NCI-H2227 (cell line): ENCODE data around the gene MAST1.
"Not testable (repeated sequence)": the region's sequence is repeated elsewhere in the genome, so short reads cannot be mapped to it uniquely, and the experiment has no call there.

Source experiments
- DNase-seq: peaks from one replicate; lab custom pipeline; 2025; ENCODE audit not compliant: unreplicated experiment; lab: John Stamatoyannopoulos, UW

The MAST1 gene

GRCh38 chr19:12838182-12838885, at the start of gene MAST1:
Gene MAST1 (plus strand): TSS chr19:12838515. CDS start chr19:12838573, 58 bp downstream.
- peak; percentile 73 for DNase-seq

- peak; percentile 43 for DNase-seq
Observed at GRCh38 chr19:12788682-12789097, 49.6 kb upstream of the MAST1 start.

- DNase-seq = peak; percentile 47
Observed at GRCh38 chr19:12789098-12789903, 49.0 kb upstream of the MAST1 start.

GRCh38 chr19:12789904-12790619, 48.3 kb upstream of the MAST1 start:
- DNase-seq = peak; percentile 96

GRCh38 chr19:12790628-12791344, 47.5 kb upstream of the MAST1 start:
- DNase-seq = no peak

- DNase-seq = peak; percentile 95
Observed at GRCh38 chr19:12791345-12792050, 46.8 kb upstream of the MAST1 start, which contains the start of gene JUNB. Gene JUNB (plus strand): TSS chr19:12791486. CDS start chr19:12791772, 286 bp downstream.

- DNase-seq = peak; percentile 67
Observed at GRCh38 chr19:12792051-12792852, 46.1 kb upstream of the MAST1 start.

- DNase-seq = no peak
Observed at GRCh38 chr19:12792853-12793289, 45.4 kb upstream of the MAST1 start.

- peak; percentile 91 for DNase-seq
Observed at GRCh38 chr19:12793290-12794195, 44.8 kb upstream of the MAST1 start.

- DNase-seq = no peak
Observed at GRCh38 chr19:12794196-12794941, 43.9 kb upstream of the MAST1 start.

GRCh38 chr19:12794971-12795381, 43.3 kb upstream of the MAST1 start:
- no peak for DNase-seq

- DNase-seq = peak; percentile 90
Observed at GRCh38 chr19:12796146-12797071, 41.9 kb upstream of the MAST1 start.

- no peak for DNase-seq
Observed at GRCh38 chr19:12797141-12797587, 41.2 kb upstream of the MAST1 start.

- not testable (repeated sequence) for DNase-seq
Observed at GRCh38 chr19:12797607-12798006, 40.7 kb upstream of the MAST1 start.

- no peak for DNase-seq
Observed at GRCh38 chr19:12799742-12800465, 38.4 kb upstream of the MAST1 start.

GRCh38 chr19:12800466-12800770, 37.9 kb upstream of the MAST1 start:
- no peak for DNase-seq
